Measurements from ENCODE around the gene PGGHG.
"Not testable (repeated sequence)": the region's sequence is repeated elsewhere in the genome, so short reads cannot be mapped to it uniquely, and the experiment has no call there.

The PGGHG gene

DNA sequence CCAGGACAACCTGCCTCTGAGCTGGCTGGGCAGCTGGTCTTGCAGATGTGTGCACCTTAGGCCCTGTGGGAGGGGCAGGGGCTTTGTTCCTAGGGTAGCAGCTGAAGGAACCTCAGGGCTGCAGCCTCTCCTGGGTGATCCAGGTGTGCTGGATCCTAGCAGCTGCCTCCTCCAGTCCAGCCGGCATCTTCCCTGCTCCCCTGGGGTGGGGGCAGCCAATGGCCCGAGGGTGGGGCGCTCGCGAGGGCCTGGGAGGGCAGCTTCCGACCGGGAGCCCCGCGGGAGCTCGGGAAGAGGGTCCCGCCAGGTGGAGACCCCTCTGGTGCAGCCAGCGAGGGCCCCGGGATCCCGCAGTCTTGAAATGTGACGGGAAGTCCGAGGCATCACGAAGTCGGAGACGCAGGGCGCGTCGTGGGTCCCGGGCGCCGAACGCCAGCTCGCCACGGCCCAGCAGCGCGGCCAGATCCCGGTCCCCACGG lies 26.6 kb downstream of the PGGHG start:
- peak in 1 of 2 donors; percentile 37 for DNase-seq

GRCh38 chr11:316031-316701 lies 27.2 kb downstream of the PGGHG start:
- DNase-seq, result peak in 1 of 2 donors; percentile 52

- no peak for DNase-seq
Measured at GRCh38 chr11:316891-317301, 28.0 kb downstream of the PGGHG start.

DNA sequence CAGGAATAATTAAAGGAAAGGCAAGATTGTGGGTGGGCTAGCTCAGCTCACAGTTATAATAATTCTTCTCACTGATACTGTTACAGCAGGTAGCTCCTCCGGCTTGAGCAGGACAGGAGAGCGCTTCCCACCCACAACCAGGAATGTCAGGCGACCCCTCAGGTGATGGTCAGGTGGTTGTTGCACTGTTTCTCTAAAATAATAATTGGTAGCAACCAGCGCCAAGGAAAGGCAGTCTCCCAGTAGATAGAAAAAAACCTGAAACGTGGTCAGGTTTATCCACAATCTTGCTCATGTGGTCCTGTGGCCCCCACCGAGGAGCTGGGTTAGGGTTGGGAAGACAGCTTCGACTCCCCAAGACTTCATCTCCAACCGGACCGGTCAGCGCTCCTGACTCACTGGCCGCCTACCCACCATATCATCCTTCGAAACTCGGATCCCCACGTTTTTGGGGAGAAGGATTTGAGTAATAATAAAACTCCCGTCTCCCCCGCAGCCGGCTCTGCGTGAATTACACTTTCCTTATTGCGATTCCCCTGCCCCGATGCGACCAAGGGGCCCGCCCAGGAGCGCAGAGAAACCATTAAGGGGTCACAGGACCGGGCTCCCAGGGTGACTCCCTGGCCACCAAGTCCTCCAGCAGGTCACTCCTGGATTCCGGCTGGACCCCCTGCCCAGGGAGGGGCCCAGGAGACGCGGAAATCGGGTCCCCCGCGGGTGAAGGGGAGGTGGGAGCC lies 28.9 kb downstream of the PGGHG start:
- DNase-seq, result not testable (repeated sequence)

GRCh38 chr11:318405-319120 lies 29.6 kb downstream of the PGGHG start:
- DNase-seq, result not testable (repeated sequence)

GRCh38 chr11:319121-319887 lies 30.4 kb downstream of the PGGHG start:
- peak in 1 of 2 donors; percentile 44 for DNase-seq

- DNase-seq, result peak in 1 of 2 donors; percentile 45
Measured at GRCh38 chr11:319888-320273, 31.0 kb downstream of the PGGHG start.

- DNase-seq, result no peak
Measured at GRCh38 chr11:324156-324555, 35.2 kb downstream of the PGGHG start.

DNA sequence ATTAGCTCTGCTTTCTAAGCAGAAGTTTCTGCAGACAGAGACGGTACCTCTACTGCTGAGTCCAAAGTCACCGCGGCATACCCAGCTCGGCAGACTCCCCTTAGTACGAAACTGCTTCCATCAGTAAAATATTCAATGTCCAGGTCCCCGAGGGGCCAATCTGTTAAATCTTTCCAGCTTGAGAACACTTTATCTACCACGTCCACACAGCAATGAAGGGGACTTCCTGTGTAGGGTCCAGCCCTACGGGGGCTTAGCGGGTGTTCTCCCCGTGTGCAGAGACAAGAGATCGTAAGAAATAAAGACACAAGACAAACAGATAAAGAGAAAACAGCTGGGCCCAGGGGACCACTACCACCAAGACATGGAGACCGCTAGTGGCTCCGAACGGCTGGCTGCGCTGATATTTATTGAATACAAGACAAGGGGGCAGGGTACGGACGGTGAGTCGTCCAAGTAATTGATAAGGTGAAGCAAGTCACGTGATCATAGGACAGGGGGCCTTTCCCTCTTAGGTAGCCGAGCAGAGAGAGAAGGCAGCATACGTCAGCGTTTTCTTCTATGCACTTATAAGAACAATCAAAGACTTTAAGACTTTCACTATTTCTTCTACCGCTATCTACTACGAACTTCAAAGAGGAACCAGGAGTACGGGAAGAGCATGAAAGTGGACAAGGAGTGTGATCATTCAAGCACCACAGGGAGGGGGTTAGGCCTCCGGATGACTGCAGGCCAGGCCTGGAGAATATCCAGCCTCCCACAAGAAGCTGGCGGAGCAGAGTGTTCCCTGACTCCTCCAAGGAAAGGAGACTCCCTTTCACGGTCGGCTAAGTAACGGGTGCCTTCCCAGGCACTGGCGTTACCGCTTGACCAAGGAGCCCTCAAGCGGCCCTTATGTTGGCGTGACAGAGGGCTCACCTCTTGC lies 35.9 kb downstream of the PGGHG start:
- not testable (repeated sequence) for DNase-seq

GRCh38 chr11:325796-326591 lies 37.1 kb downstream of the PGGHG start:
- DNase-seq, result no peak

GRCh38 chr11:326592-326841 lies 37.6 kb downstream of the PGGHG start:
- DNase-seq, result no peak

DNA sequence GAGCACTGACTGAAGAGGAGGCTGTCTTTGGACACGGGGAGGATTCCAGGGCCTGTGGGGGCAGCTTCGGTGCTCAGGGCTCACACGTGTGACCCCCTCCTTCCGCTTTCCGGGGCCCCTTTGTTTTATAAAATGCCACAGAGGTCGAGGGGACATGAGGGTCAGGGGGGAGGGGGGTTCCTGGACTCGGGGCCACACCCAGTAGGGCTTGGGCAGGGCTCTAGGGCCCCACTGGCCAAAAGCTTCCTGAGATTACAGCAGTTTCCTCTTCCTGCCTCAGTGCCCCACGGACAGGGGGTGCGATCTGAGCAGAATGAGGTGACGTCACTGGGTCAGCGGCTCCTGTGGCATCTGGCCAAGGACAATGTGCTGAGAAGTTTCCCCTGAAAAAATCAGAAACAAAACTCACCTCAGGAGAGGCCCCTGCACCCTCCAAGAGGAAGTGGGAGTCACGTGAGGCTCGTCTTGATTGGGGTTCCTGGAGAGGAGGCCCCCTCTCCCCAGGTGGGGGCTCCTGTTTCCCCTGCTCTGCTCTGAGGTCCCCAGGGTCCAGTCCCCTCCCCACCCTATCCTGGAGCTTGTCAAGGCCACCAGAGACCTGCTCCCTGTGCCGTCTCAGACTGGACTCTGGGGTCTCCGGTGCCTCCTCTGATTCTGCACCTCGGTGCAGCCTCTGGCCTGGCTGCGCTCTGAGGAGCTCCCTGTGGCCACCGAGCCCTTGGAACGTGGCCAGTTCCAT lies 38.1 kb downstream of the PGGHG start:
- DNase-seq, result peak; percentile 51 to 74

DNA sequence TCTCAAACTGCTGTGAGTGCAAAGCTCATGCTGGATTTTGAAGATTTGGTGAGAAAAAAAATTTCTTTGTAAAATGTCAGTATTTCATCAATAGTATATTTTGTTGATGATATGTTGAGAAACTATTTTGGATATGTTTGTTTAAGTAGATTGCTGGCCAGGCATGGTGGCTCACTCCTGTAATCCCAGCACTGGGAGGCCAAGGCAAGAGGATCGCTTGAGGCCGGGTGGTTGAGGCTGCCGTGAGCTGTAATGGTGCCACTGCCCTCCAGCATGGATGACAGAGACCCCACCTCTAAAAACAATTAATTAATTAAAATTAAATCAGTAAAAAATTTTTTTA lies 38.6 kb downstream of the PGGHG start:
- DNase-seq, result no peak

- no peak for DNase-seq
Measured at GRCh38 chr11:328012-328411, 39.1 kb downstream of the PGGHG start.

- DNase-seq, result not testable (repeated sequence)
Measured at GRCh38 chr11:328516-329100, 39.7 kb downstream of the PGGHG start.

GRCh38 chr11:329886-330253 lies 40.9 kb downstream of the PGGHG start:
- DNase-seq, result no peak

DNA sequence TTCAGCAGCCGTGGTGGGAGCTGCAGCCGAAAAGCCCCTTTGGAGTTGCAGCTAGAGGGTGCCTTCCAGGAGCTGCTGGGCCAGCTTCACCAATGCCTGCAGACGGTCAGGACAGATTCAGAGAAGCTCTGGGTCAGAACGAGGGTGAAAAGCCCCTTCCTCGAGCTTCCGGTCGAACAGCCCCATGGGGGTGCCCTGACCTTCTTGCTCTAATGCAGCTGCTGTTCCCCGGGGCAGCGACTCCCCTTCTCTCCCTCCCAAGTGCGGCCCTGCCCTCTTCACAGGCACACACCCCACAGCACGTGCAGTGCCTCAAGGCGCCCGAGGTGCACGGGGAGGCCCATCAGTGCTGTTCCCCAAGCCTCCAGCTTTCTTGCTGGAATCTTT lies 41.4 kb downstream of the PGGHG start:
- no peak for DNase-seq

GRCh38 chr11:330694-331357 lies 41.9 kb downstream of the PGGHG start:
- no peak for DNase-seq

GRCh38 chr11:331358-332060 lies 42.6 kb downstream of the PGGHG start:
- DNase-seq, result no peak
